Measurements from ENCODE around the gene GLS. TPM values are rescaled to one million over a fixed set of nuclear protein-coding genes. Genes with fewer than 3 reads are reported as not detected.

GLS gene
- total and polyA plus RNA-seq, 2 donors (not counting 3 experiments of a cell fraction or from before 2014, with no cell fraction given): 49.0 to 183 TPM

DNA sequence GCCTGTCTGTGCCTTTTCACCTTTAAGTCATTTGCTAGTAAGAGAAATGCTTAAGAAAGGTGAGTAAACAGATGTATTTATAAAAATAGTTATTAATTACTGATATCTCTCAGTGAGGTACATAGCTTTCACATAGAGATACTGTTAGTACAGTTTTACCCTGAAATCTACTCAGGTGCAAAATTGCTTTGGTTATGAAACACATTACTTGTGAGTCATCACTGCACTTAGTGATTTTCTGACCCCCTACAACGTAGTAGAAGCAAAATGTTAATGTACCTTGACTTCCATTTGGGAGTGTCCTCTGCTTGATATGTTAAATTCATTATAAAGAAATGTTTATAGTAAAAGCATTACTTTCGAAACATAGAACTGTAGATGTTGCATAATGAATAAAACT is 6.5 kb downstream of the GLS start:
- Histone ChIP-seq H3K9ac (replicated peaks; ENCODE audit: extremely low read depth, insufficient read depth, low read length) (no peak overlapping the region), H3K27ac (ENCODE audit: insufficient read depth, low read depth, low read length) (no peak overlapping the region), H3K4me2 (ENCODE audit: insufficient read depth, low read length) (peak overlapping the region; percentile 16), H3K9me3 (replicated peaks; ENCODE audit: control insufficient read depth, insufficient read depth, low read length) (no peaks in the 10 kb centered on the region), H3K79me2 (ENCODE audit: control insufficient read depth, insufficient read depth, low read length) (peaks cover 98% of the 10 kb centered on the region), H3K36me3 (ENCODE audit: control insufficient read depth in 2 of 2, extremely low read depth in 1 of 2, insufficient read depth in 2 of 2, low read length in 2 of 2) (peaks cover 0 to 5% of the 10 kb centered on the region in 2 experiments), H4K20me1 (replicated peaks; ENCODE audit: control insufficient read depth, extremely low read depth, insufficient read depth, low read length) (peaks cover 8% of the 10 kb centered on the region), H3K27me3 (ENCODE audit: control insufficient read depth in 2 of 2, insufficient read depth in 2 of 2, low read length in 2 of 2) (no peaks in the 10 kb centered on the region), H3K4me3 (replicated peaks in 1 of 3; ENCODE audit: insufficient read depth in 1 of 3, low read depth in 1 of 3, low read length in 3 of 3) (no peak overlapping the region), H2AFZ (ENCODE audit: low read depth, low read length) (no peak overlapping the region), H3K4me1 (ENCODE audit: control insufficient read depth, extremely low read depth, insufficient read depth, low read length) (peaks cover 52% of the 10 kb centered on the region), H3K9me1 (replicated peaks; ENCODE audit: control insufficient read depth, extremely low read depth, insufficient read depth, low read length) (no peaks in the 10 kb centered on the region)
- ChIA-PET CTCF (interaction anchor here (0.8 to 5.5 kb wide), 4 partner anchors 9 to 106 kb away, joined by 3 to 36 read pairs (median 4); no protein-coding TSS in a partner anchor), POLR2A (no interaction called here)
- no peak for FAIRE-seq
- peak; percentile 30 for DNase-seq (ENCODE audit: low read depth, low spot score)
- dilution Hi-C loops (cut with MboI; ENCODE audit: extremely low pct_ligation_motif_present, low sequenced_read_pairs) (no loop called here), intact Hi-C loops (cut with micrococcal nuclease) (loop anchor here (10.0 kb wide), 1 partner anchor 202 kb away; no protein-coding TSS in a partner anchor)
- TF ChIP-seq POLR2A (IDR thresholded peaks at IDR 0.05; ENCODE audit: low read depth, low read length) (no peak), MYC (IDR thresholded peaks at IDR 0.05; ENCODE audit: low read depth, low read length) (no peak), MAX (IDR thresholded peaks at IDR 0.05; ENCODE audit: insufficient read depth, insufficient read length) (no peak), FOS (IDR thresholded peaks at IDR 0.05; ENCODE audit: borderline replicate concordance, insufficient read depth, low read length) (peak; percentile 47)
- no TSS peak for BruUV-seq (replicated peaks)

GRCh38 chr2:190888449-190888848 is 7.8 kb downstream of the GLS start:
- no peaks in the 10 kb centered on the region for H3K9me3 ChIP-seq (replicated peaks; ENCODE audit: control insufficient read depth, insufficient read depth, low read length)
- dilution Hi-C loops (cut with MboI; ENCODE audit: extremely low pct_ligation_motif_present, low sequenced_read_pairs) (no loop called here), intact Hi-C loops (cut with micrococcal nuclease) (loop anchor here (10.0 kb wide), 1 partner anchor 204 kb away; no protein-coding TSS in a partner anchor)
- no peak for DNase-seq (ENCODE audit: low read depth, low spot score)
- no peaks in the 10 kb centered on the region for H3K27me3 ChIP-seq (ENCODE audit: control insufficient read depth in 2 of 2, insufficient read depth in 2 of 2, low read length in 2 of 2)
- POLR2A ChIA-PET: no interaction called here
- TF ChIP-seq EZH2 (IDR thresholded peaks at IDR 0.05; ENCODE audit: borderline replicate concordance, low read depth, low read length, severe bottlenecking) (no peak), MYC (IDR thresholded peaks at IDR 0.05; ENCODE audit: low read depth, low read length) (no peak), MAX (IDR thresholded peaks at IDR 0.05; ENCODE audit: insufficient read depth, insufficient read length) (no peak), POLR2A (IDR thresholded peaks at IDR 0.05; ENCODE audit: low read depth, low read length) (no peak), JUN (IDR thresholded peaks at IDR 0.05; ENCODE audit: borderline replicate concordance, insufficient read depth, insufficient read length, low read depth) (no peak), FOS (IDR thresholded peaks at IDR 0.05; ENCODE audit: borderline replicate concordance, insufficient read depth, low read length) (no peak), CTCF (IDR thresholded peaks at IDR 0.05; ENCODE audit: extremely low read depth in 1 of 2, insufficient read depth in 1 of 2, low read depth in 1 of 2, low read length in 2 of 2) (no peak), POLR2AphosphoS5 (IDR thresholded peaks at IDR 0.05; ENCODE audit: insufficient read depth, low read depth, low read length) (no peak), GATA2 (IDR thresholded peaks at IDR 0.05; ENCODE audit: insufficient read depth, insufficient read length, low read depth, low read length) (no peak)
- no peak overlapping the region for H3K4me3 ChIP-seq (replicated peaks in 1 of 3; ENCODE audit: insufficient read depth in 1 of 3, low read depth in 1 of 3, low read length in 3 of 3)
- FAIRE-seq: no peak
- no TSS peak for BruUV-seq (replicated peaks)
- H3K27ac ChIP-seq (ENCODE audit: insufficient read depth, low read depth, low read length): no peak overlapping the region
- peaks cover 0 to 5% of the 10 kb centered on the region in 2 experiments for H3K36me3 ChIP-seq (ENCODE audit: control insufficient read depth in 2 of 2, extremely low read depth in 1 of 2, insufficient read depth in 2 of 2, low read length in 2 of 2)
- peaks cover 43% of the 10 kb centered on the region for H3K4me1 ChIP-seq (ENCODE audit: control insufficient read depth, extremely low read depth, insufficient read depth, low read length)
- peak overlapping the region; percentile 37 for H3K4me2 ChIP-seq (ENCODE audit: insufficient read depth, low read length)
- H3K9ac ChIP-seq (replicated peaks; ENCODE audit: extremely low read depth, insufficient read depth, low read length): no peak overlapping the region
- CTCF ChIA-PET: interaction anchor here (0.7 to 5.5 kb wide), 5 partner anchors 11 to 75 kb away, joined by 3 to 36 read pairs (median 4); no protein-coding TSS in a partner anchor
- H2AFZ ChIP-seq (ENCODE audit: low read depth, low read length): no peak overlapping the region
- H3K79me2 ChIP-seq (ENCODE audit: control insufficient read depth, insufficient read depth, low read length): peaks cover 98% of the 10 kb centered on the region
- H3K9me1 ChIP-seq (replicated peaks; ENCODE audit: control insufficient read depth, extremely low read depth, insufficient read depth, low read length): no peaks in the 10 kb centered on the region
- peaks cover 2% of the 10 kb centered on the region for H4K20me1 ChIP-seq (replicated peaks; ENCODE audit: control insufficient read depth, extremely low read depth, insufficient read depth, low read length)

Data from endothelial cell of umbilical vein (primary cell).